Epithelial cell of proximal tubule (primary cell): ENCODE measurements around the gene B3GALNT1. TPM values are rescaled to one million over a fixed set of nuclear protein-coding genes. Genes with fewer than 3 reads are reported as not detected.

Experiments used
- DNase-seq: peaks from one replicate; pipeline ENCODE4 v3.0.0-alpha.2; 2011; ENCODE audit warnings: low read depth
- H3K4me3 ChIP-seq: 2 replicates; pipeline ENCODE4 v1.5.1; 2011; ENCODE audit warnings: low read depth, mild to moderate bottlenecking, low read length
- total RNA-seq: library from RNA; depleted of rRNA; stranded (reverse); fragments of >200 nt; gene quantifications from 2 replicates; pipeline ENCODE4 v1.2.3, GENCODE V29; 2015
- TF ChIP-seq, protein P1 (sequence below): conservative IDR thresholded peaks from 2 replicates; pipeline ENCODE4 v1.5.1; 2012; ENCODE audit warnings: low read depth, mild to moderate bottlenecking, low read length

B3GALNT1 gene, protein sequence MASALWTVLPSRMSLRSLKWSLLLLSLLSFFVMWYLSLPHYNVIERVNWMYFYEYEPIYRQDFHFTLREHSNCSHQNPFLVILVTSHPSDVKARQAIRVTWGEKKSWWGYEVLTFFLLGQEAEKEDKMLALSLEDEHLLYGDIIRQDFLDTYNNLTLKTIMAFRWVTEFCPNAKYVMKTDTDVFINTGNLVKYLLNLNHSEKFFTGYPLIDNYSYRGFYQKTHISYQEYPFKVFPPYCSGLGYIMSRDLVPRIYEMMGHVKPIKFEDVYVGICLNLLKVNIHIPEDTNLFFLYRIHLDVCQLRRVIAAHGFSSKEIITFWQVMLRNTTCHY
- total RNA-seq: 17.1 and 34.7 TPM in 2 replicates

DNA sequence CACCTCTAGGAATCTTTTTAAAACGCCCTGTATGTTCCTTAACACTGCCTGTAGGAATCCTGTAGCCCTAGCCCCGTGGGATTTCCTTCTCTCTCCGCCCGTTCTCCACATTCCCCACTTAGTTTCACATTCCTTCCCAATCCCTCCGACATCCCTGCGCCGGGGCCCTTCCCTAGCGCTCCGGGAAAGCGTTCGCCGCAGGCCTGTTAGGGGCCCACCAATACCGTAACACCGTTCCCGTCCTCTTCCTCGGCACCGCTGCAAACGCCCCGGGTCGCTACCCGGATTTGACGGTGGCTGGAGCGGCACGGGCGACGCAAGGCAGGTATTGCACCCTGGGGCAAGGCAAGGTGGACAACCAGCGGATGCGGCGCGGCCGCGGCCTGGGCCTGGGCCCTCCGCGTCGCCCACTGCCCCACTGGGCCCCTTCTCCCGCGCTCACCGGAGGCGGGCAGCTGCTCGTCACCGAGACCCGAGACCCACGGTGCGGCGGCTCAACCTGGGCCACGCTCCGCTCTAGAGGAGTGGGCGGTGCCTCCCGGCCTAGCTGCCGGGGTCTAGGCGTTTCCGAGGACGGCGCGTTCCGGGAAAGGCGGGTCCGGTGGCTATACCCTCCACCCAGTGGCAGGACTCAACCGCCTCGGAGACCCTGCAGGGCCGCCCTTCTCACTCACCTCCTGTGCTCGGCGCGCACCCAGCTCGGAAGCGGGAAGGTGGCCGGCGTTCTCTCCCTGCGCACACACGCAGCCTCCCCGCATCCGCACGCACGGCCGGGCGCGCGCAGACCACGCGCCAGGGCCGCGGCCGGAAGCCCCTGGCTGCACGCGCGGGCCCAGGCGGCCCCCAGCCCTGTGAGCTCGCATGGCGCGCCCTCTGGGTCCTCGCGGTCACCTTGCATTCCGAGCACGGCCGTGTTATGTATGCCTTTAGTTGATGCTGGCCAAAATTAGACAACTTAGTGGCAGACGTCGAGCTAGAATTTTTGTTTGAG is at the start of gene B3GALNT1:
TSS of gene B3GALNT1 (minus strand) at position 789 of the 991 bp plus-strand sequence. CDS start 18,595 bp downstream, outside the sequence.
- TF ChIP-seq, protein P1, sequence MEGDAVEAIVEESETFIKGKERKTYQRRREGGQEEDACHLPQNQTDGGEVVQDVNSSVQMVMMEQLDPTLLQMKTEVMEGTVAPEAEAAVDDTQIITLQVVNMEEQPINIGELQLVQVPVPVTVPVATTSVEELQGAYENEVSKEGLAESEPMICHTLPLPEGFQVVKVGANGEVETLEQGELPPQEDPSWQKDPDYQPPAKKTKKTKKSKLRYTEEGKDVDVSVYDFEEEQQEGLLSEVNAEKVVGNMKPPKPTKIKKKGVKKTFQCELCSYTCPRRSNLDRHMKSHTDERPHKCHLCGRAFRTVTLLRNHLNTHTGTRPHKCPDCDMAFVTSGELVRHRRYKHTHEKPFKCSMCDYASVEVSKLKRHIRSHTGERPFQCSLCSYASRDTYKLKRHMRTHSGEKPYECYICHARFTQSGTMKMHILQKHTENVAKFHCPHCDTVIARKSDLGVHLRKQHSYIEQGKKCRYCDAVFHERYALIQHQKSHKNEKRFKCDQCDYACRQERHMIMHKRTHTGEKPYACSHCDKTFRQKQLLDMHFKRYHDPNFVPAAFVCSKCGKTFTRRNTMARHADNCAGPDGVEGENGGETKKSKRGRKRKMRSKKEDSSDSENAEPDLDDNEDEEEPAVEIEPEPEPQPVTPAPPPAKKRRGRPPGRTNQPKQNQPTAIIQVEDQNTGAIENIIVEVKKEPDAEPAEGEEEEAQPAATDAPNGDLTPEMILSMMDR: peak; percentile 4
- H3K4me3 ChIP-seq: peak within 1 kb of the TSS; percentile 76
- no peak for DNase-seq

DNA sequence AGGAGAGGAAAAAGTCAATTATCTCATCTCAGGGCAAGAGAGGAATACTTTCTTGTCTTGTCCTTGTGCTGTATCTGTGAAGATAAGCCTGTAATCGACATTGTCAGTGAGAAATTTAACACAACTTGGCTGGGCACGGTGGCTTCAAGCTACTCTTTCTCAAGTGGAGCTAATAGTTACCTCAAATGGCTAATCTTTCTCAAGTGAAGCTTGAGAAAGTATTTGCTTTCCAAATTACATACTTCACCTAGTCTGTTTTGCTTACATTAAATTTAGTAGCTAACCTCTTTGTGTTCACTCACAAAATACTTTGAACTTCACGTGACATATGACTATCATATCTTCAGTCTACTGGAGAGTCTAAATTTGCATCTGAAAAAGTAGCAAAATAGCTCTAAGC is 48.3 kb upstream of the B3GALNT1 start:
- no peak for DNase-seq
- no peak overlapping the region for H3K4me3 ChIP-seq
- TF ChIP-seq, protein P1: no peak

DNA sequence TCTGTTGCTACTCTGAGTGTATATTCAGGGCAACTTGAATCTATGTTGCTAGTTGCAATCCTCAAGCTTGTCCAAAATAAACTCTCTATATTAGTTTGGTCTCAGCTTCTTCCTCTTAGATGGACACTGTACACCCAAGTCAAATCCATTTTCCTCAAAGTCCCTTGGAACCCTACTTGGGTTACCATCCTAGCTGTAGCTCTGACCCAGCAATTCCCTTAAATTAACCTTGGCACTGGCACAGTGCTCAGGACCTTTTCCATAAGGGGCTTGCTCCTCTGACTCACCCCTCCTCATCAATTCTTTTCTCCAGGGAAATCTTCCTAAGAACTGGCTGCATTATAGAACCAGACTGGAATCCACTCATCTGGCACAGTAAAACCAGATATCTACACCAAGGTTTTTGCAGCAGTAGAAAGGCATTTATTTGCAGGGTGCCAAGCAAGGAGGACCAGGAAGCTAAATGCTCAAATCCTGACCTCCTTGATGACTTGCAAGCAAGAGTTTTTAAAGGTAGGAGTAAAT is 44.9 kb upstream of the B3GALNT1 start:
- no peak for DNase-seq
- H3K4me3 ChIP-seq: no peak overlapping the region
- TF ChIP-seq, protein P1: no peak

DNA sequence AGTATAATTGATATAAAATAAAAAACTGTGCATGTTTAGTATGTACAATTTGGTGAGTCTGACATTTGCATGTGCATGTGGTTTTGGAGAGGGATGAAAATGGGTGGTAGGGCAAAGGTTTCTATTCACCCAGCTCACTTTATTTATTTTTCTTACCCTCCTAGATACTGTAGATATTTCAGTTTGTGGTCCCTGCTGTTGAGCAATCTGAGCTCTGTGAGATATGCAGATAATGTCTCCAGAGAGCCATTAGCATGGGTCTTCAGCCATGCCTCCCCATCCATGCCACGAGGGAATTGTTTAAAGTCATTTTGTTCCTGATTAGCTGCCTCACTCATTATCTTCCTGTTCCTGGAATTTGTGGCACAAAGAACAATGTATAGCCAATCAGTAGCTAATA is 44.4 kb upstream of the B3GALNT1 start:
- TF ChIP-seq, protein P1: no peak
- no peak for DNase-seq

DNA sequence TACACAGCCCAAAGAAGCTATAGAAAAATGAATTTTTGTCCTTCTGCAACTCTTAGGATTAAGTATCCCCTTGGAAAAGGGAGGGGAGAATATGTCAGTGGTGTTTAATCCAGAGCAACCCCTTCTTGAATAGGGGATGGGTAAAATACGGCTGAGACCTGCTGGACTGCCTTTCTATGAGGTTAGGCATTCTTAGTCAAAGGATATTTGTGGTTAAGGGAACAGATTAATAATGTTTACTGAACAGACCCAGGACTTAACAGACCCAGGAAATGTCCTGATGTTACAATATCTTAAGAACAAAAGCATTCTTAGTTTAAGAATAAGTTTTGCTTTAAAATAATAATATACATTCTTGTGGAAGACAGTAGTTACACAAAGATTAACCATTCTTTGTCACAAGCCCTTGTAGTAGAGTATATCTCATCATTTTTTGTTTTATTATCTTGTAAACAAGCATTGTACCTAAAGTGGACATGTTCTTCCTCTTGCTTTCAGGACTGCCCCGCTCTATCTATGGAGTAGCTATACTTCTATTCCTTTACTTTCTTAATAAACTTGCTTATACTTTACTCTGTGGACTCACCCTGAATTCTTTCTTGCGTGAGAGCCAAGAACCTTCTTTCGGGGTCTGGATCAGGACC is 43.8 kb upstream of the B3GALNT1 start:
- H3K4me3 ChIP-seq: no peak overlapping the region
- DNase-seq: no peak
- TF ChIP-seq, protein P1: no peak

More for the DNA sequence above, 44.4 kb upstream of the B3GALNT1 start:
- H3K4me3 ChIP-seq: no peak overlapping the region

DNA sequence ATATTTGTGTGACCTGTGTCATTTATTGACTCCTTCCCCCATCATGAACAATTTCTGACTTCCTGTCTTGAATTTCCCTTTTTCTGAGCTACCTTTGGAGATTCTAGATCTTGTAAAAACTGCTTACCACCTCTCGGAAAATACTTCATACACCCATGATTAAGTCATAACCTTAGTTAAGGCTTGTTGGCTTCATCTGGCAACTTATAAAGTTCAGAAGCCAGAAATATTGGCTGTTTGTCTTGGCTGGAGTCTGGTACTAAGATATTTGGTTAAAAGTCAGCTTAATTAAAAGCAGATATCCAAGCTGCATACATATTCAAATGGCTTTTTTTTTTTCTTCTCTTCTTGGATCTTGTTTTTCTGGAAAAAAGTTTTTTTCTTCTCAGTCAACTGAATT is 37.3 kb upstream of the B3GALNT1 start:
- no peak overlapping the region for H3K4me3 ChIP-seq
- TF ChIP-seq, protein P1: no peak
- DNase-seq: no peak
